LHCN-M2 (cell line): Measurements from ENCODE around the gene TAF5L. TPM values are rescaled to one million over a fixed set of nuclear protein-coding genes. Genes with fewer than 3 reads are reported as not detected.
"Not testable (repeated sequence)": the region's sequence is repeated elsewhere in the genome, so short reads cannot be mapped to it uniquely, and the experiment has no call there.

Experiments used
- DNase-seq: peaks from one replicate; pipeline ENCODE4 v3.0.0-alpha.2; 2012; ENCODE audit warnings: low read depth
- total RNA-seq: library from RNA; depleted of rRNA; stranded (reverse); fragments of >200 nt; gene quantifications from 2 replicates; pipeline ENCODE4 v1.2.3, GENCODE V29; 2014

The TAF5L gene
- total RNA-seq, 1 experiment from 2014 or later: 18.6 TPM

- DNase-seq: no peak
Observed at GRCh38 chr1:229607370-229607769, 18.6 kb downstream of the TAF5L start.

GRCh38 chr1:229603371-229604005 lies 22.4 kb downstream of the TAF5L start:
- no peak for DNase-seq

GRCh38 chr1:229600229-229600628 lies 25.7 kb downstream of the TAF5L start:
- no peak for DNase-seq

- DNase-seq: no peak
Observed at GRCh38 chr1:229599218-229599954, 26.5 kb downstream of the TAF5L start.

GRCh38 chr1:229597877-229598276 lies 28.0 kb downstream of the TAF5L start:
- peak; percentile 20 for DNase-seq

GRCh38 chr1:229596925-229597699 lies 28.8 kb downstream of the TAF5L start:
- DNase-seq: peak; percentile 75

- not testable (repeated sequence) for DNase-seq
Observed at GRCh38 chr1:229595876-229596275, 30.0 kb downstream of the TAF5L start.

- DNase-seq: no peak
Observed at GRCh38 chr1:229594227-229595008, 31.5 kb downstream of the TAF5L start.

- DNase-seq: no peak
Observed at GRCh38 chr1:229593800-229594199, 32.1 kb downstream of the TAF5L start.

GRCh38 chr1:229590119-229590518 lies 35.8 kb downstream of the TAF5L start:
- no peak for DNase-seq

GRCh38 chr1:229585338-229585737 lies 40.6 kb downstream of the TAF5L start:
- DNase-seq: no peak

GRCh38 chr1:229582715-229583114 lies 43.2 kb downstream of the TAF5L start:
- DNase-seq: no peak

GRCh38 chr1:229582011-229582694 lies 43.8 kb downstream of the TAF5L start:
- DNase-seq: no peak

- no peak for DNase-seq
Observed at GRCh38 chr1:229581485-229581884, 44.4 kb downstream of the TAF5L start.

- DNase-seq: no peak
Observed at GRCh38 chr1:229579059-229579673, 46.8 kb downstream of the TAF5L start.

GRCh38 chr1:229578168-229579058 lies 47.5 kb downstream of the TAF5L start:
- DNase-seq: no peak

- DNase-seq: no peak
Observed at GRCh38 chr1:229574679-229575442, 51.1 kb downstream of the TAF5L start.

- DNase-seq: no peak
Observed at GRCh38 chr1:229572286-229572685, 53.6 kb downstream of the TAF5L start.
